ENCODE measurements around the gene NMNAT2. TPM values are rescaled to one million over a fixed set of nuclear protein-coding genes. Genes with fewer than 3 reads are reported as not detected.

The NMNAT2 gene
- total RNA-seq, 1 donor from 2014 or later: 41.5 TPM

DNA sequence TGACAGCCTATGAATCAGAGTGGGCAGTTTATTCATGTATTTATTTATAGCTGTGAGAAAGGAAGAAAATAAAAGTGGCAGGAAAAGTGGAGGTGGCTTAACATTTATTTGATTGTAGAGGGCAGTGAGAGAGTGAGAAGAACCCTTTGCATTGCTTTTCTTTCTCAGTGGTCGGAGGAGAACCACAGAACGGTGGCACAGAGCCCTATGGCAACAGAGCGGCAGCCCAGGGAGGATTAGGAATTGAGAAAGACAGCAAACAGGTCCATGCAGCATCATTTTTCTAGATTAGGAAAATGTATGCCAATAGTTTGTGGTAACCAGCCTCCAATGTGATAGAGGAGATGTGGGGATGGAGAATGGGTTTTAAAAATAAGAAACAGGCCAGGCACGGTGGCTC lies 53.1 kb downstream of the NMNAT2 start:
- no peak for DNase-seq

DNA sequence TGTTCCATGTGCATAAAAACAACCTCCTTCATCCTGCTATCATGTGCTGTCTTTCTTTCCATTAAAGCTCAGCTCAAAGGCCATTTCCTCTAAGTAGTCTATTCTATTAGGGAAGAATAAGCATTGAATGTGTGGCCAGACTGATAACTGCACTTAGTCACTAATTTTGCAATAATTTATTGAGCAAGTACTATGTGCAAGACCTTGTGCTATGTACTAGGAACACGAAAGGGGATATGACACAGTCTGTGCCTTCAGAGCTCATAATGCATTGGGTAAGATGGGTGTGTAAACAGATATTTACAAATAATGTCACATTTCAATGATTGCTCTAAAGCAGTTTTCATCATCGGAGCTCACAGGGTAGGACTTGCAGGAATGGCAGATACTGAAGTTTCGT lies 54.2 kb downstream of the NMNAT2 start:
- DNase-seq: no peak

DNA sequence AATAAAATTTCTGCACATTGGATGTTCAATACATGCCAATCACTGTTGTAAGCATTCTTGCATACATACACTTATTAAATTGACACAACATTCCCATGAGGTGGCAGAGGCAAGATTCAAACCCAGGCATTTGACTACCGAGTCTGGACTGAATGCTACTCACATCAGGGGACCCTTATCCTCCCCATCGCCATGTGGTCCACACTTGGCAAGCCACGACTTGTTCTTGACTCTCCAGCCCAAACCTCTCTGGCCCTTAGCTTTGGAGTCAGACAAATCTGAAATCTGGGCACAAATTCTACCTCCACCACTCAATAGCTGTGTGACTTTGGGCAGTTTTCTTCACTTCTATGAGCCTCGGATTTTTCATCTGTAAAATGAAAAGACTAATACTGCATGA lies 57.1 kb downstream of the NMNAT2 start:
- no peak for DNase-seq

DNA sequence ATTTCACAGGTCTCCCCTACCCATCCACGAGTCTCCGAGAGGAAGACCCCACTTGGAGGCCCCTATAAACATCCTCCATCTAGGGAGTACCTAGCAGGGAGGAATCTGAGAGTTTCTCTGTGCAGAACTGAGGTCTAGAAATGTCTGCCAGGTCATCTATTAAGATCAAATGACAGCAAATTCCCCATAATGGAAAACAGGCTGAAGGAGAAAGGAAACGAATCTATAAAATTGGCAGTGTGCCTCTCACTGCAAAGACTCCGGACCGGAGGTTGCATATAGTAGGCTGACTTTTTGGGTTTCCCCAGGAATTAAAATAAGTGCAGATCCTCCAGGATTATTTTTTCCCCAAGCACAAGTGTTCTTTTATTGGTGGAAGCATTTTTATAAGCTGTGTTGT lies 57.7 kb downstream of the NMNAT2 start:
- no peak for DNase-seq

DNA sequence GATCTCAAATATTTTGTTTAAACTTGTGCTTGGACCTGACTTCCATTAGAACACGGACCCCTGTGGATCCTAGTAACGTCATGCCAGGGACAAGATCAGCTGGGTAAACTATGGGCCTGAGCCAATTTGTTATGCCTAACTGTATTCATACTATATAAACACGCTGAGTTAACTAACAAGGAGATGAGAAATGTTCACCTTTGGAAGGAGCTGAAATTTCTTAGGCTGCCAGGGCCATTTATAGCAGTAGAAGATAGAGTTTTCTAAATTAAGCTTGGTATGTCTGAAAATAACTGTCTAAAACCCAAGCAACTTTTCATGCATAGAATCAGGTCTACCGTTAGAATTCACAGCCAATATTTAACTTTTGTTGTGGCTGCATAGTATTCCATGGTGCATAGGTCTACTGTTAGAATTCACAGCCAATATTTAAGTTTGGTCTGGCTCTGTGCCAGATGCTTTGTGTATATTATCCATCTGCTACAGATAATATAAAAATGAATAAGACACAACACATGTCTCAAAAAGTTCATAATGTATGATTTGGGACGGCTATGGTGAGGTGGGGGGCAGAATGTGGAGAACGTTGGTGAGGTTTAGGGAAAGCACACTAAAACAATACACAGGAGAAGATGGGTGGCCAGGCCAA lies 61.5 kb downstream of the NMNAT2 start:
- no peak for DNase-seq

DNA sequence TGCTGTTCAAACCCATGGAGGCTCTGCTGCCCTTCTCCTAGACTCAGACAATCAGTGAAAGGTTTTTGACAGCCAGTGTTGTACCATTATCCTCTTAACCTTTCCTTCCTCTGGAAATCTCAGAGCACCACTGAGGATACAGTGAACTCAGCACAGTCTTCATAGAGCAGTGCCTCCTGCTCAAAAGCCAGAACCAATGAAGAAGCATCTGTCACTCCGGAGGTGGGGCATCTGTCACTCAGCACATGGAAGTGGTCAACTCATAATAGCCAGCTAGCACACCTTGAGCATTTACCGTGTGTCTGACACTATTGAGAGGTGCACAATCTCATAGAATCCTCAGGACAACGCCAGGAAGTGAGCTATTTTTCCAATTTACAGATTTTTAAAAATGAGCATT lies 62.4 kb downstream of the NMNAT2 start:
- no peak for DNase-seq

DNA sequence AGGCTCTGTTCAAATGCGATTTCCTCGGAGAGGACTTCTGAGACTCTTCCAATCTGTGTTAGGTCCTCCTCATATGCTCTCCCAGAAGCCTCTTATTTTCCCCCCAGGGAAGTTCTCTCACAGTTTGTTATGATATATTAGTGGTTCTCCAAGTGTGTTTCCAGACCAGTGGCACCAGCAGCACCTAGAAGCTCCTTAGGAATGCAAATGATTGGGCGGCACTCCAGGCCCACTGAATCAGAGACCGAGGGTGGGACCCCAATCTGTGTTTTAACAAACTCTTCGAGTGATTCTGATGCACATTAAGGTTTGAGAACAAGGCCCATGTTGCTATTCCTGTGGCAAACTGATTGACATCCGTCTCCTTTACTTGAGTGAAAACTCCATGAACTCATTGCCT lies 63.0 kb downstream of the NMNAT2 start:
- no peak for DNase-seq

DNA sequence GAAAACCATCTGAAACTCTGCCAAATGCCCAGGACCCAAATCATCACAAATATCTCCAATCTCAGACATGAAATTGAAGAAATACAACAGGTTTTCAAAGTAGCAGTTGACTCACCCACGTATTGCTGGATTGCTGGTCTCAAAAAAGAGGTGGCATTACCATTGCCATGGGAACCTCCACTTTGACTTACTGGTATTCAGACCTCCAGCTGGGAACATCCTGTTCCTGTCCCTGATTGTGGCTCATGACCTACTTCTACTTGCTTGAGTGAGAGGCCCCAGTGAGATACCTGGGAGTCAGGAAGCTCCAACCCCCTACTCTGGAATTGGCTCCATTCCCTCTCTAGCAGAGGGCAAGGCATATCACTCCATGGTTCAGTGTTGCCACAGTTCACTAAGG lies 64.6 kb downstream of the NMNAT2 start:
- DNase-seq: no peak

DNA sequence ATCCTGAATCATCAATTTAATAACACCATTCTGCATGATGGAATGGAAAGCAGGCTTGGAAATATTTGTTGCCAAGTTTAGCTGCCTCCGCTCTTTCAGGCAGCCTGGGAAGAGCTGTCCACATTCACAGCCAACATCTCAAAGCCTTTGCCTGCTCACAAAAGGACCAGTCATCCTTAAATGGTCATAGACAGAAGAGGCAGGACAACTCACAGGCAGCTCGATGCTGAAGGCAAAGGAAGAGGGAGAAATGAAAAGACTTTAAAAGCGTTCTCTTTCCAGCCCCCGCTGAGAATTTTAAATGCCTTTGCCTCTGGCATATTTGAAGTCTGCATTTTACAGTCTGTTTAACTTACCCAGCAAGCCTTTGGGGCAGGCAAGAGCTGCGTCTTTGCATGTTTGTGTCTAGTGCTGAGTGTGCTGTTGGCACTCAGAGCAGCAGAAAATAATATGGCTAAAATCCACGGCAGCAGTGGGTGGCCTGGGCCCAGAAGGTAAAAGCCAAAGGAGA lies 68.9 kb downstream of the NMNAT2 start:
- DNase-seq: peak; percentile 74

DNA sequence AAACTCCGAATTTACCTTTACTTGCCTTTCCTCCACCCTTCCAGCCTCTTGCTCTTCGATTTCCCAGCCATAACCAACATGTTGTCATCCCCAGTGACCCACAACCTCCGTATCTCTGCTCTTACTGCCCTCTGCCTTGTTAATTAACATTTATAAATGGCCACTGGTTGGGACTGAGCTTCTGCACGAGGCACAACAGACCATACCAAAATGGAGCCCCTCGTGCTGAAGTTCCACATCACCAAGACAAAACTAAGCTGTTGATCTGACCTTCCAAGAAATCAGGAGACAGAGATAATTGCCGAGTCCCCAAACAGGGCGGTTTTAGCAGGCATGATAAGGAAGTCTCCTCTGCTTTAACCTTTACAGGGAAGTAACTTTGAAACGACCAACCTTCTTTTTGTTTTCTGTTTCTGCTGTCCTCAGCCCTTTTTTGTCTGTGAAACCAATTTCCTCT lies 71.9 kb downstream of the NMNAT2 start:
- DNase-seq: no peak

DNA sequence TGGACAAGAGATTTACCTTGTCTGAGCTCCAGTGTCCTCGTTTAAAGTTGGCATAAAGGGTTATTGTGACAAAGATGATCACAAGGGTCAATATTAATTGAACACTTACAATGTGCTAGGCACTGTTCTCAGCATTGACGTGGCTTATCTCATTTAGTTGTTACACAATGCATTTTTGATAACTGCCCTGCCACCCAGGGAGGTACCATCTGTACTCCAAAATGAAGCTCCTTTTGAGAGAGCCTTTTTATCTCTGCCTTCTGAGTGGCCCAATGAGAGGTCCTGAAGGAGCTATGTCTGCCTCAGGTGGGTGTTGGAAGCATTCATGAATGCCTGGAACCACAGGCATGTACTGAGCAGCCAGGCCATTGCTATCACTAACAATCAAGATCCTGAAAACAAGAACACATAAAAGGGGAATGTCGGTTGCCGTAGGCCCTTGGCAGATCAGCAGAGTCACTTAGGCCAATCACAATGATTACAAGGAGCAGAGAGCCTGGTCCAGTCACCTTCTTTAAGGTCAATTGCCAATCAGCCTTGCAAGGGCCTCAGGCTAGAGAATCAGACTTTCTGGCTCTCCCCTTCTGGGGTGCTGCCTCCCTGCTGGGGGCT lies 78.5 kb downstream of the NMNAT2 start:
- DNase-seq: no peak

DNA sequence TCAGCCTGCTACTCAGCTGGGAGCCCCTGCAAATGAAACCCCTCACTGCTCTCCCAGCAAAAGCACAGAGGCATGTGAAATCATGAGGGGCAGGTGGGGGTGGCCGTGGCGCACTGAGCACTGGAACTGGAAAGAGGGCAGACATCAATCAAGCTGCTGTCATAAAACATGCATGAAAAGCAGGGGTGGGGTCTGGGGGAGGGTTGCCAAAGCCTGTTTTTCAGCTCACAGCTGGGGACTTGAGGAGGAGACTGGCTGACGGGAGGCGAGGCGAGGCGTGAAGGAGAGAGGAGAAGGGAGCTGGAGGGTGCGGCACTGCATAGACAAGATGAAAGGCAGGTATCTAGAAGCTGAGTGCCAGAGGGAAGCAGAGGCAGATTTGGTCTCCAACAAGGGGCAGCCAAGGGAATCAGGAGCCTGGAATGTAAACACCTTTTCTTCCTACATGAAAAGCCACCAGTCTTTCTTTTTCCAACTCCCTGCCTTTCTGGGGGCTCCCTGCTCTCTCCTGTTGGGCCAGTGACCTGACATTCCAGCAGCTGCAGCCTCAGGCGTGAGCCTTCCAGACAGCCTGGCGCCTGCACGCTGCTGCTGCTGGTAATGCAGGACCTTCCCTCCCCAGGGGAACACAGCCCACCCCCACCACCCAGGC lies 87.0 kb downstream of the NMNAT2 start:
- DNase-seq: no peak

DNA sequence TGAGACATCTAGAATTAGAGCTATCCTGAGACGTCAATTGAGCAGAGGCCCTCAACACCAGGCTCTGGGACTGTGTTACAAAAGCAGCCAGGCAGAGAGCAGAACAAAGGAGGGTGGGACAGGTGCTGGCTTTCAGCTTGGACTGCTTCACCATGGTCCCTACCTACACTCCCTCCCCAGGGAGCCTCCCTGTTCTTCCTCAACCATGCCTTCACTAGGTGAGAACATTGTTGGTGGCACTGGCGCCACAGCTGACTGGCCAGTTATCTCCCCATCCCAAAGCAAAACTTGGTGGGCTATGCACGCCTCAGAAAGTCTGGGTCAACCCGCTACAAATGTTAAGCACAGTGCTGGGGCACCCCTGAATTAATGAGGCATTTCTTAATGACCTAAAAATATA lies 87.8 kb downstream of the NMNAT2 start:
- DNase-seq: no peak

DNA sequence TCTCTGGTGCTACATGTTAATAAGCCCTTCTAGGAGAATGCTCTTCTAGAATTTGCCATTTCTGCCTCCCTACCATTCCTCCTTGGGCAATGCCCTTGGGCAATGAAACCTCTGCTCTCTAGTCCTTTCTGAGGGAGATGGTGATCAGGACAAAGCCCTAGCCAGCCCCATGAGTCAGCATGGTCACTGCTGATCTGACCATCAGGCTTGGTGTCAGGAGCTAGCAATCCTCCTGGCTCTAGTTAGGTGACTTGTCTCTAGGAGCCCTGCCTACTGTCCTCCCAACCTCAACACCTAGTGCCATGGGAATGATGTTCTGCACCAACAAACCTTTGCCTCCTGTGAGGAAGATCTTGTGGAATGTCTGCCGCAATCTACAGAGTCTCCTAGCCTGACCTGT lies 89.8 kb downstream of the NMNAT2 start:
- DNase-seq: no peak

DNA sequence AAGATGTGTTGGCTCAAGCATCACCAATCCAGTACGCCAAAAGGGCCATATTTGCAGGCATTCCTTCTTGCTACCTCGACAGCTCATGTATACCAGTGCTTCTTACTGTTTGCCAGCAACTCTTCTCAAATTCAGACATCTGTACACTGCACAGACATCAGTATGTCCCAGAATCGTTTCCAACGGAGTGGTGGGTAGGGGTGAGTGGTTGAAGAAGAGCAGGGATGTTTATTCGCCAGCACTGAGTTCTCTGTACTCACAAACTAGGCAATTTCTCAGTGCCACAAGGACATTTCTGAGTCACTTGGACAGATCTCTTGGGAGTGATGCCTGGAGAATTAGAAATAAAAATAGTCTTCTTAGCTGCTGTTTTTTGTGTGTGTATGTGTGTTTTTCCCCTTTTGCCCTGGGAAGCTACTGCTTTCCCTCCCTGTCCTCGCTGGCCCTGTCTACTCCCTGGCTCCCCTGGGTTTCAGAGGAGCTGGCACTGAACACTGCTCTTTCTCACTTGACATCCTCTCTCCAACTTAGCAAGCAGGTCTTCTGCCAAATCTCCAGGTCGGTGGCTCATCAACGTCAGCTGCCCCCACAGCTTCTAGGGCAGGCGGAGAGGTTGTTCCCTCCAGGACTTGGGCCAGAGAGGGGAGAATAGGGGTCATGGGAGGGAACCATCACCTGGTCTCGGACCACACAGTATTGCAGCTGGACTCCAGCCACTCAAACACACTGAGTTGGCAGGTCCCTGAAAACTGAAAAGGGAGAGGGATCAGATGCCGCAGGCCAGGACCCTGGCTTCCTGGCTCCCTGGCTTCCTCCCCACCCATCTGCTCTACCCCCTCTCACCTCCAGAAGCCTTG lies 90.5 kb downstream of the NMNAT2 start:
- DNase-seq: no peak

DNA sequence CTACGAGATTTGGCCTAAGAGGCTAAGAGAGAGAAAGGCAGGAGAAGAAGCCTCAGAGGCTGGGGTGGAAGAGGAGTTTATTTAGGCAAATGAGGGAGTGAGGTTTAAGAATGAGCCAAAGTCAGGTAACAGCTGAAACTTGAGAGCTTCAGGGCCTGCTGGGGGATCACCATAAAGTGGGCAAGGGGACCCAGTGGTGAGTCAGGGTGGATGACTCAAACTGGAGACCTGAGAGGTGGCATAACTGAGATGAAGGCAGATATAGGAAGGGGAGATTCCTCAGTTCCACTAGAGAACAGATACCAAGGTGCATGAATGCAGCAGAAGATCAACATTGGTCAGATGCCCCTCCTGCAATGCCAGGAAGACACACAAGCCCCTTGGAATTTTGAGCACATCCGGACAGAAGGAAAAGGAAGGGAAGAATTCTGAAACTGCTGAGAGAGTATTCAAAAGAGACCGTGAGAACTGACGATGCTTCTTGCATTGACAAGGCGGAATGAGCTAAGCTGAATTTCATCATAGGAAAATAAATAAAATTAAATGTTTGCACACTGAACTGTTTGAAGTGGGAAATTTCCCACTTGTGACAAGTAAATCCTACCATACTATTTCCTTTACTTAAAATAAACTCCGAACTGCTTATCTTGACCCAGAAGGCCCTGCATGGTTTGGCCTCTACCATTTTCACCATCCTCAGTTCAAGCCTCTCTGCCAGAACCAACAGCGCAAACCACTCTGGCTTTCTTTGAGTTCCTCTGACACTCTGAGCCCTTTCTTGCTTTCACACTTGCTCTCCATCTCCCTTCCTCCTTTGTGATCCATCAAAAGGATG lies 94.1 kb downstream of the NMNAT2 start:
- DNase-seq: no peak

DNA sequence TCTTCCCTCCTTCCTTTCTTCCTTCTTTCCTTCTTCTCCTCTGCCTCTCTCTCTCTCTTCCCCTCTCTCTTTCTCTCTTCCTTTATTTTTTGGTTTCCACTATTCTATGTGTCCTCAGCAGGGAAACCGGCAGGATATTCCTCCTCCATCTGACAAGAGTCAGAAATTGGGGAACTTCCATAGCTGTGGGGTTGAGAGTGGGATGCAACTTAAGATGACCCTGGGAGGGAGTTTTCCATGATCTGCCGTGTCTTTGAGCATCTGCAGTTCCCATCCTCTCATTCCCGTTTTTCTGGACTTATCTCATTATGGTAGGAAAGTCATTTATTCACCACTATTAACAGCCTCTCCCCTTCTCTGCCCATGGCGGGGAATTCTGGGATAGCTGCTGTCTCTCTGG lies 98.6 kb downstream of the NMNAT2 start:
- no peak for DNase-seq

DNA sequence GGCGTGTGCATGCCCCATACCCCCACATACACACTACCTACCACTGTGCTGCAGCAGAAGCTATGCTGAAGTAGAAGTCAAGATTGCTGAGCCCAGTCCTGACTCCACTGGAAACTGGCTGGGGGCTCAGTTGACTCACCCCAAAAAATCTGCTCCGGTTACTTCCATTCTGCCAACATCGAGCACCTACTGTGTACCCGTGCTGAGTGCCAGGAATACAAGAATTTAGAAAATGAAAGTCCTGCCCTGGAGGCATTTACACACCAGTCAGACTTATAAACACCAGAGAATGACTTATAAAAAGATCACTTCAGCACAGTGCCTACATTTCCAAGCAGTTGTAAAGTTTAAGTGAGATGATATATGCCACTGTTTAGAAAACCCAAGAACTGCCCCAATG lies 99.1 kb downstream of the NMNAT2 start:
- no peak for DNase-seq

DNA sequence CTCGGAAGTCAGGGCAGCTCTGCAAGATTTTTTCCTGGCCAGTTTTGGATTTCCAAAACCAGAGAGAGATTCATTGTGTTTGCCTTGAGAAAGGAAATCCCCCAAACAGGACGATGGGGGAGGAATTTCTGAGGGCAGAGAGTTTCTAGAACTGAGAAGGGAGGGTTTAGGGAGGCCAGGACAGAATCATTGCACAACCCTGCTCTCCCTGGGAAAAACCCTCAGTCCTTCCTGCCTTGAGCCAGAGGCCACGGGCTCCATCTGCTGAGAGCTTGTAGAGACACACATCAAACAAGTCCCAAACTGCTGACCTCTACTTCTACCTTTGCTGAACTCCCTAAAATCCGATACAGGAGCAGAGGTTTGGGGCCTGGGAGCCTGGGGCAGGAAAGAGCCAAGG lies 99.7 kb downstream of the NMNAT2 start:
- DNase-seq: no peak

DNA sequence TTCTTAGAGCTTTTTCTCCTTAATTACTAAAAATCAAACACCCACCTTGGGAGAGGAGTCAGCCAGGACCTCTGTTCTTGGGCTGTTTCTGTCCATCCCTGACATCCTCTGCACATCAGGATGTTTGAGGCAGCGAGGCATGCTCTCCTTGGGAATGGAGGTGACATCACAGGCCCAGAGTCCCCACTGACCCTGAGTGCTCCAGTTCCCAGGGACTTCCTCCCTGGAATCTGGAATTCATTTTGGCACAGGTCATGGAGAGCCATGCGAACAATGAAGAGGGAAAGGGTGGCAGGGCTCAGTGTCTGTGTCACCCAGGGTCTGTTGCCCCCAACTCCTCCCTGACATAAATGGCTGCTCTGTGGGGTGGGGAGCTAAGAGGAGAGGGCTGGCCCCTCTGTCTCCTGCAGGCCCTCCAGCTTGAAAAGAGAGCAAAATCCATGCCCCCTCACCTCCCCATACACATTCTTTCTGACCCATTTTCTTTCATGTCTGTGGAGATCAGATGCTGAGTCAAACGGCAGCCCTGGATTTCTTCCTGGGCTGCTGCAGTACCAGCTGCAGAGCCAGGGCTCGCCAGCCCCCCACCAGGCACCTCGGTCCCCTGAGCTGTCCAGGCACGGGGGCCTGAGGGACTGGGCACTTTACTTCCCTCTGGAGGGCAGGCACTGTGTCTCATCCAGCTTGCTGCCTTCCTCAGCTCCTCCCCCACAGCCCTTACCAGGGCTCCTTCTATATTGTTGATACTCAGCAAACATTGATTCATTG lies 102.0 kb downstream of the NMNAT2 start:
- DNase-seq: no peak

DNA sequence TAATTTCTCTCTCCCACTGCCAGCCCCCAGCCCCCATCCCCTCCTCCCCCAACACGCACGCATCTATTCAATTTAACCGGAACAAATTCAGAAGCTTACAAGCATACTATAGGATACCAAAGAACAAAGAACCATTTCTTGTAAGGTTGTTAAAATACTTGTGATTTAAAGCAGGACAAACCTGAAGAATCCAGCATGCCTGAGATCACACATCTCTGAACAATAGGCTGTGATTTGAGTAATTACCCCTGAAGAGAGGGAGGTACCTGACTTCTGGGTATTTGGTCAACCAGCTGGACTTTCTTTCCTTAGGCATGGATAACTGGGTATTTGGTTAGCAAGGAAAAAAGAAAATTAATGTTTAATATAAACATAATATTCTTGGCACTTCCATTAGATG lies 105.1 kb downstream of the NMNAT2 start:
- DNase-seq: no peak
